LNCAP (cell line): Measurements from ENCODE around the gene CAPN12.

ENCODE experiments used
- TF ChIP-seq, protein P1 (sequence below): fragments of 450-650 bp; IDR thresholded peaks from 2 replicates; pipeline ENCODE4 v1.5.1; 2017; ENCODE audit warnings: mild to moderate bottlenecking

CAPN12 gene

DNA sequence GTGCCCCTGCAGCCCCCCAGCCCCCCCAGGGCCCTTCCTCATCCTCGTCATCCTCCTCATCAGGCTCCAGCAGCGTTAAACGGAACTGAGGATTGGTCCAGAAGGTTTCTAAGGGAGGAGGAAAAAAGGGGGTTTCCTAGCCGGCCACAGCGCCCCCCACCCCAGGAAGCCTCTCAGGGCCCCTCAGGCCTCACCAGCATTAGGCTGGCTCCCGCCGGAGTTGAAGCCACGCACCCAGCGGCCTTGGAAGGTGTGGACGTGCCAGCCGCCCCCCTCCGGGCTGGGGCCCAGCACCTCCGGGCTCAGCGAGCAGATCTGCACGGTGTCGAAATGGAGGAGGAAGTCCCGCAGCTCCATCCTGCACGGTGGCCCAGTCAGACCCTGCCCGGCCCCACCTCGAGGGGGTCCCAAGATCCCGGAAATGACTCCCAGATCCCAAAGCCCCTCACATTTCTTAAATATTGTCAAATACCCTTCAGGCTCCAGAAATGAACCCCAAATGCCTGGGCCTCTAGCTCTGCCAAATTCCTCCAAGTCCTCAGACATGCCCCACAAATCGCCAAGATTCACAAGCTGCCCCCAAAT is 6.9 kb downstream of the CAPN12 start:
- TF ChIP-seq, protein P1, sequence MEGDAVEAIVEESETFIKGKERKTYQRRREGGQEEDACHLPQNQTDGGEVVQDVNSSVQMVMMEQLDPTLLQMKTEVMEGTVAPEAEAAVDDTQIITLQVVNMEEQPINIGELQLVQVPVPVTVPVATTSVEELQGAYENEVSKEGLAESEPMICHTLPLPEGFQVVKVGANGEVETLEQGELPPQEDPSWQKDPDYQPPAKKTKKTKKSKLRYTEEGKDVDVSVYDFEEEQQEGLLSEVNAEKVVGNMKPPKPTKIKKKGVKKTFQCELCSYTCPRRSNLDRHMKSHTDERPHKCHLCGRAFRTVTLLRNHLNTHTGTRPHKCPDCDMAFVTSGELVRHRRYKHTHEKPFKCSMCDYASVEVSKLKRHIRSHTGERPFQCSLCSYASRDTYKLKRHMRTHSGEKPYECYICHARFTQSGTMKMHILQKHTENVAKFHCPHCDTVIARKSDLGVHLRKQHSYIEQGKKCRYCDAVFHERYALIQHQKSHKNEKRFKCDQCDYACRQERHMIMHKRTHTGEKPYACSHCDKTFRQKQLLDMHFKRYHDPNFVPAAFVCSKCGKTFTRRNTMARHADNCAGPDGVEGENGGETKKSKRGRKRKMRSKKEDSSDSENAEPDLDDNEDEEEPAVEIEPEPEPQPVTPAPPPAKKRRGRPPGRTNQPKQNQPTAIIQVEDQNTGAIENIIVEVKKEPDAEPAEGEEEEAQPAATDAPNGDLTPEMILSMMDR: no peak

DNA sequence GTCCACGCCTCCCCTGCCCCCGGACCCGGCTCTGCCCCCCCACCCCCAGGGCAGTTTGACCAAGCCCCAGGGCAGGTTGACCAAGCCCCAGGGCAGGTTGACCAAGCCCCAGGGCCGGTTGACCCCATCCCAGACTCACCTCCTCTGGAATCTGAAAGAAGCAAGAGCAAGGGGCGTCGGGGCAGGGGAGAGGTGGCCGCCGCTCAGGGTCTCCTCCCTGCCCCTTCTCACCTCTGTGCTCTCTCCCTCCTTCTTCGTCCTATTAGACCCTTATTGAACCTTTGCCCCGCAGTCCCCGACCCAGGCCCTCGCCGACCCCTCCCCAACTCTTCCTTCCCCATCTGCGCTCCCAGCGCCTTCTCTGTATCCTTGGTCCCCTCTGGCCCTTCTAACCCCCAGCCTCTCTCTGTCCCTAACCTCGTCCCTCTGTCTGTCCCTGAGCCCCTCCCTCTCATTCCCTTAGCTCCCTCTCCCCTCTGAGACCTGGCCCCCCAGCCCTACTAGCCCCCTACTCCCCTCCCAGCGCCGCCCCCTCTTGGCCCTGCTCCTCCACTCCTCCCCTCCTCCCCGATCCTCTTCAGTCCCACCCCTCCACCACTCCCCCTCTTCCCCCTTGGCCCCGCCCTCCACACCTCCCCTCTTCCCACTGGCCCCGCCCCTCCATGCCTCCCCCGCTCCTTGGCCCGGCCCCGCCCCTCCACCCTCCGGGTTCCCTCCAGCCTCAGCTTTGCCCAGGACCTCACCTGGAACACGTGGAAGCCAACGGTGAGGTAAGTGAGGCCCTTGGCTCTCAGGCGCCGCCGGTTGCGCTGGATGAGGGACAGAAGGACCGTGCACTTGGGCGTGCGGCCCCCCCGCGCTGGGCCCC is 7.6 kb downstream of the CAPN12 start:
- TF ChIP-seq, protein P1: no peak

DNA sequence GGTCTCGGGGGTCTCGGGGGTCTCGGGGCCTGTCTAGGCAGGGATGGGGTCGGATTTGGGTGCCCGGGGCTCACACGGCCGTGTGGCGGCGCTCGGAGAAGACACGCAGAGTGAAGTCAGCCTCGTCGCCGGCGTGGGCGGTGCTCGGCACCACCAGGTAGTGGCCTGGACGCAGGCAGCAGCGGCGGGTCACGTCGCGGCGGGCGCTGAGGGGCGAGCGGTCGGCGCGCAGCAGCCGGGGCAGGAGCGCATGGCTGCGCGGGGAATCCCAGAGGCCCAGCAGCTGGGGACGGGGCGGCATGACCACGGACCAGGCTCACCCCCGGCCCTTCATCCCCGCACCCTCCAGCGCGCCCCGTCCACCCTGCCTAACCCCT is 8.2 kb downstream of the CAPN12 start:
- TF ChIP-seq, protein P1: no peak

DNA sequence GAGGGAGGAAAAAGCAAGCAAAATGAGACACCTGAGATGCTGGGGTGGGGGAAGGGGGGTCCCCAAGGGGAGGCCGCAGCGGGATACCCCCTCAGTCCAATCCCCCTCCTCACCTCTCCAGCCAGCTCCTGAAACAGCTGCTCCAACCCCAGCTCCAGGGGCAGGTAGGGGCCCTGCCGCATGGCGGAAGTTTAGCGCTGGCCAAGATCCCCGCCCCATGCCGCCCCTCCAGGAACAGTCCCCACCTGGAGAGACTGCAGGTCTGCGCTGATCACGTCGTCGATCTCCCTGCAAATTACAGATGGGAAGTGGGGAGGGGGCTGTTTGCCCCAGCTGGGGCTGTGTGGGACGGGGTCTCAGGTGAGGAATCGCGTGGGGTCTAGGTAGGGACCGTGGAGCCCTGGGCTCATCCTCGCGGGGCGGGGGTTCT is 9.0 kb downstream of the CAPN12 start:
- TF ChIP-seq, protein P1: no peak

DNA sequence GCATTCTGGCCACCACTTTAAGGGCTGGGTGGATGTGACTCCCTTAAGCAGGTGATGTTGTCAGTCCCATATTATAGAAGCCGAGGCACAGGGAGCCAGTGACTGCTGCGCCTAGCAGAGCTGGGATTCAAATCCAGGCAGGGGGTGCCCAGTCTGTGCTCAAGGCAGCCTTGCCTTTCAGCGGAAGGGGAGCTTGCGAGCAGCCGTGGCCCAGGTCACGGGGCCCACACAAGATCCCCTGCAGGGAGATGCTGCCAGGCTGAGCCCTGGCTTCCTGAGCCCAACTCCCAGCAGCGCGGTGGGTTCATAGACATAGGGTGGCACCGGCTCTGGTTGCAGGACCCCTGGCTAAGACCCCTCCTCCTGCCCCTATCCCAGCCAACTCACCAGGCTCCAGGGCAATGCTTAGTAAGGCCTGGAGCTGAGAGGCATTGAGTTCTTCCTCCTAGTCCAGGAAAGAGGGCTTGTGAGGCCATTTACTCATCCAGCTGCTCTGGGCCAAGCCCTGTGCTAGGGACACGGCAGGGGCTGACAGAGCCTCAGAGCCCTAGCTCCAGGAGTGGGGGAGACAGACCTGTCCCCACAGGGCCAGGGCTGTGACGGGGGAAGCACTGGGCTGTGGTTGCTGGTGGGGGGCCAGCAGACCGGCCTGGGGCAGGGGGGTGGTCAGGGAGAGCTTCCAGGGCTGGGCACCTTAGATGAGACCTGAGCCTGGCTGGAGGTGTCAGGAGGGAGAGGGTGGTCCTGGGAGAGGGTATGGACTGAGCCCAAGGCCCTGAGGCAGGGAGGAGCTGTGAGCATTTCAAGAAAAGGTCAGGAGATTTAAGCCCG is 9.6 kb downstream of the CAPN12 start:
- TF ChIP-seq, protein P1: no peak

DNA sequence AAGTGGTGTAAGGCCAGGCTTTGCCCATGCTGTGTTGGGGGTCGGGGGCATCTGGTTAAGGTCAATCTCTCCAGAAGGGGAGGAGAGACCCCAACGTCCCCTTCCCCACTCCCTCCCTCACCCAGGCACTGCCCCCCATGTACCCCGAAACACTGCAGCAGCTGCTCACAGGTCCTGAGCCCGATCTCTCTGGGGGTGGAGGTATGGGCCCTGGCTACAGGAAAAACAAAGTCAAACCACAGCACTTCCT is 10.2 kb downstream of the CAPN12 start:
- TF ChIP-seq, protein P1: no peak

DNA sequence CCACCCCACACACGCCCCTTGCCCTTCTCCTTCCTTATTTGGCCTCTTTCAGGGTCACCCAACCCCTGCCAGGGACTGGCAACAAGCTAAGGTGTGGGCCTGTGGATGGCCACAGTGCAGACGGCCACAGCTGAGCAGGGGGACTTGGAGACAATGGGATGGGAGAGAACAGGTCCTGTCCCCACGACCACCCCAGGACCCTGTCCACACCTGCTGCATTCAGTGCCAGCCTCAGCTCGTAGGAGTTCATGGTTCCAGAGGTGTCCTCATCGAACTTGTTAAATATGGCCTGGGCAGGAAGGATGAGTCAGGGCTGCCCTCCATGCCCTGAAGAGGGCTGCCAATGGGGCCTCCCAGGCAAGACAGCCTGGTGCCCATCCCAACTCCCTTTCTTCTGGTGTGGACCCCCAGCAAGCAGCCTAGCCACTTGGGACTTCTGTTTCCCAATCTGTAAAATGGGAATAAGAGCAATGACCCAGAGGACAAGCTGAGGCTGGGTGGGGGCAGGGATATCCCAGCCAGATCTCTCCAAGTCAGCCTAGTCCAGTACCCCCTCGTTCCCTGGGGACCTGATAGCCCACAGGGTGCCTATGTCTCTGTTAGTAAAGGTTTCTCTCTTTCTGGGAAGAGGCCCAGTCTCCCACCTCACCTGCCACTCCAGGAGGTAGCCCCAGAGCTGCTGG is 10.6 kb downstream of the CAPN12 start:
- TF ChIP-seq, protein P1: no peak
